ENCODE data around the gene CD36.
A peak's percentile ranks its signal among the peaks of the same experiment; 100 is the strongest.

Gene CD36

GRCh38 chr7:80629023-80629422, 9.4 kb upstream of the CD36 start:
- DNase-seq = no peak

DNA sequence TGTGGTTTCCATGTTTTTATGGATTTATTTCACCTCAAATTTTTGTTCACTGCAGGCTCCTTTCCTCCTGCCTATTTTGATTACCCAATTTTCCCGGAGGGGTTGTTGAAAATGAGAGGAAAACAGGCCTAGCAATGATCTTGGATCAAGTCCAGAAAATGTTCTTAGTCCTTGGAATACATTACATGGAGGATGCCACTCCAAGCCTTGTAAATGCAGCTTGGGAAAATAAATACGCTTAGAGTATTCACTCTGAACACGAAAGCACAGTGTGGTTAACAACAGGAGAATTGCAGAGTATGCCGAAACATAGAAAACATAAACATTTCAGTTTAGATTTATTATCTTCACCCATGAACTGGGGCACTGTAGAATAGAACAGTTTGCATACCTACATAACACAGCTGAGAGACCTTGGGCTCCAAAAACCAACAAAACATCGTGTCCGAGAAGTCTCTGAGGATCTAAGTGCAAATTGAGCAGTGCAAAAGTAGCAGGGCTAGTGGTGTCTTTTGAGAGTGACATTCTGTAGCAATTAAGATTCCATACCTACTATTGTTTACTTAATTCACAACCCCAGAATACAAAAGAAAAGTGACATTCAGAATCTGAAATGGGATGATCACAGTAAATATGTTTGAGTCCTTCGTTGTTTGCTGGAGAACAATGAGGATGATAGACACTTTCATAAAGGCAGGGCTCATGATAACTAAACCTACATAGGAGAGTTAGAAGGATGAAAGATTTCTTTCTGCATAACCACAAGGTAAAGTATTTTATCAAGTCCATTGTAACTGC, 7.6 kb upstream of the CD36 start:
- DNase-seq = no peak

DNA sequence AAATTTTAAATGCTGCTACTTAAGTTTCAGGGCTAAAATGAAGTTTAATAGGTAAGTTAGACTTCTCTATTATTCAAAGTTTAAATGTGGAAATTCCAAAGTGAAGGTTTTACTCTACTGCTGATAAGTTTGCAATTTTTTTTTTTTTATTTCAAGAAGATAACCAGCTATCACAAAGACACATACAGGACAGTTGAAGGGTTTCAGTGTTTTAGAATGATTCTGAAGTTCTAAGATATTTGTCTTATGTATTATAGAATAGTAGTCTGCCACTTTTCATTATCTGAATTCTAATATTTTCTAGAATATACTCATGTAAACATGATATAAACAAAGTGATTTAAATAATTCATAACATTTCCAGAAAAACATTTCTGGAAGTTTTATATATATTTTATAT, 7.0 kb upstream of the CD36 start:
- no peak for DNase-seq

DNA sequence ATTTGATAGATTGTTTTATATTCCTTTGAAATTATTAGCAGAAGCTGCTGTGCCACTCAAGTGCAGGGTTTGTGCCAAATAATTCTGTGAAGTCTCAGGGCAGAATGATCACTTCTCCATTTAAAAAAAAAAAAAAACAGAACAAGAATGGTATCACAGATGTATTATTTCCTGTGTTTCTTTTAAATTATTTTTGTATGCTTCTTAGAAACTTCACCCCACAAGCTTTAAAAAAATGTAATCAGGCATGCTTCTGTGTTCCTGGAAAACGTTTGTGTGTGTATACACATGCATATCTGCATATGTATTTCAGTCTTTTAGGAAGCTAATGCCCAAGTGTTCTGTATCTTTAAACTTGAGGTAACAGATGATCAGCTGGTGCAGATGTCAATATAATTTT, 6.3 kb upstream of the CD36 start:
- DNase-seq = peak in 2 of 3 donors; percentile 32 to 46

GRCh38 chr7:80632819-80633218, 5.6 kb upstream of the CD36 start:
- no peak for DNase-seq

DNA sequence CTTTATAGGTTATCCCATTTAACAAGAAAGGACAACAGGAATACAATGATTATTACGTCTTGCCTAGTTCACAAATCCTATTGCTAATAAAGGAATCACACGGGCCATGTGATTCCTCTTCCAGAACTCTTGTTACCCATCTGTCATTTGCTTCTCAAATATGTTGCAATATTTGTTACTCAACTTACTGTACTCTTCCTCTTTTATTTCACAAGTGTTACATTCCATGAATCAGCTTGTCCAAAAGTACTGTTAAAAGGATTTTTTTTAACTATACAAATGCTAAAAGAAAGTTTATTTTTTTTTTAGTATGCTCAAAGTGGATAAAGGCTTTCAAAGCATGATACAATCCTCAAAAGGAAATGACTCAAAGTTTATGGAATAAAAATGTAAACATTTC, 3.9 kb upstream of the CD36 start:
- DNase-seq = peak; percentile 72 to 97 (median 96)

DNA sequence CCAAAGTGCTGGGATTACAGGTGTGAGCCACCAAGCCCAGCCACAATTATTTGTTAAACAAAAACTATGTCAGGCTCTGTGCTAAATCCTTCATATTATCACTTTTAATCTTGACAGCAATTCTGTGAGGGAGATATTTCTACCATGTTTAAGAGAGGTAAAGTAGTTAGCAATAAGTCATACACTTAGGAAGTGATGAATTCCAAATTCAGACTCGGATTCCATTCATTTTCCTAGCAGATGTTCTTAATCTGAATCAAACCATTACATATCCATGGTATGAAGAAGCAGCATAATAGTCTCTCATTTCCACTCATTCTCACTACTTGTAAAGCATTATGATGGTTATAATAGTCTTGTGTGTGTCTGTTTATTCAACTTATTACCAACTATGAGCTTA, 2.9 kb upstream of the CD36 start:
- no peak for DNase-seq

GRCh38 chr7:80635998-80636397, 2.4 kb upstream of the CD36 start:
- no peak for DNase-seq

GRCh38 chr7:80636709-80637108, 1.7 kb upstream of the CD36 start:
- no peak for DNase-seq

DNA sequence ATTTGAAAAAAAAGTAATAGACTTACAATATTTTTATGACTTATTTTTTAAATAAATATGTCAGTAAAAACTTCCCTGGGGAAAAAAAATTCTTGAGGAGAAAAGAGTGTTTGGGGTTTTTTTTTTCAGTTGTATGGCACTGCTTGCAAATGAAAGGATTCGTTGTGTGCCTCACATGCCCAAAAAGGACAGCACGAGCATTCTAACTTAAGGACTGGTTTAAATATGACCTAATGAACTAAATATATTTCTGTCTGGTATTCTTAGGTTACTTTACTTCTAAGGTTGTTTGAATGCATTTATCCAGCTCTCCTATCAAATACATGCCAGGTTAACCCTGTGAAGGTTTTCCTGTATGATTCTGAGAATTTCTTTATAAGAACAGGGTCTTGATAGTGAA, 988 bp upstream of the CD36 start:
- no peak for DNase-seq

GRCh38 chr7:80639011-80639410, 569 bp downstream of the CD36 start:
- DNase-seq = no peak

- peak; percentile 59 to 71 (median 69) for DNase-seq
Measured at GRCh38 chr7:80640846-80641245, 2.4 kb downstream of the CD36 start.

GRCh38 chr7:80641548-80641947, 3.1 kb downstream of the CD36 start:
- no peak for DNase-seq

DNA sequence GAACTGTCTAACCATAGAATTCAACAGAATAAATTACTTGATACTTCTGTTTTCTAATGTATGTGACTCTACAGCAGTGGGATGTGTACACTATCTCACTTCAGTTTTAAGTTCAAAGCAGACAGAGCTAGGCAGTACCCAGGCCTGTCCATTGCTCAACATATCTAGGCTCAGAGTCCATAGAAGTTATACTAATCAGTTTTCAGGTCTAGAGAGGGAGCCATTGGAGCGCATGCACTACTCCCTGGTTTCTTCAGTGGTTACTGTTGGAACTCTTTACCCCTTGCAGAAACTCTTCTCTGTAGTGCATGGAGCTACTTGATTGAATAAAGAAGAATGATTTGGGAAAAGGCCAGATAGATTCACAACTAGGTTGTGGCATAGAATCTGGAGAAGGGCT, 4.4 kb downstream of the CD36 start:
- peak; percentile 8 to 39 (median 32) for DNase-seq

- peak; percentile 27 to 43 (median 41) for DNase-seq
Measured at GRCh38 chr7:80643336-80643915, 5.0 kb downstream of the CD36 start.

DNA sequence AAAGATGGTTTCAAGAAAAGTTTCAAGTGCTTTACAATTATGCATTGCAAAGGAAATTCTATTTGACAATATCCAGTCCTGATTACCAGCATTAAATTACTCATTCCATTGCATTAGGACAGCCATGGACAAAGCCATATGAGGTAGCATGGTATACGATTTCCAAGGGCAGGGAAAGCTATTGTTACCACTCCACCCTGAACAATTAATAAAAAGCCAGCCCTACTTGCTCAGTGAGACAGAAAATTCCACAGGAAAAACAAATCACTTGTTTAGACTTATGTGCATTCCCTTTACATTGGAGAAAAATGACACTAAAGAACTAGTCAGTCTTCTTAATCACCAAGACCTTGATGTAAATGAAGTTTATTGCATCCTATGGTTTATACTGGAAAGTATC, 5.6 kb downstream of the CD36 start:
- DNase-seq = no peak

DNA sequence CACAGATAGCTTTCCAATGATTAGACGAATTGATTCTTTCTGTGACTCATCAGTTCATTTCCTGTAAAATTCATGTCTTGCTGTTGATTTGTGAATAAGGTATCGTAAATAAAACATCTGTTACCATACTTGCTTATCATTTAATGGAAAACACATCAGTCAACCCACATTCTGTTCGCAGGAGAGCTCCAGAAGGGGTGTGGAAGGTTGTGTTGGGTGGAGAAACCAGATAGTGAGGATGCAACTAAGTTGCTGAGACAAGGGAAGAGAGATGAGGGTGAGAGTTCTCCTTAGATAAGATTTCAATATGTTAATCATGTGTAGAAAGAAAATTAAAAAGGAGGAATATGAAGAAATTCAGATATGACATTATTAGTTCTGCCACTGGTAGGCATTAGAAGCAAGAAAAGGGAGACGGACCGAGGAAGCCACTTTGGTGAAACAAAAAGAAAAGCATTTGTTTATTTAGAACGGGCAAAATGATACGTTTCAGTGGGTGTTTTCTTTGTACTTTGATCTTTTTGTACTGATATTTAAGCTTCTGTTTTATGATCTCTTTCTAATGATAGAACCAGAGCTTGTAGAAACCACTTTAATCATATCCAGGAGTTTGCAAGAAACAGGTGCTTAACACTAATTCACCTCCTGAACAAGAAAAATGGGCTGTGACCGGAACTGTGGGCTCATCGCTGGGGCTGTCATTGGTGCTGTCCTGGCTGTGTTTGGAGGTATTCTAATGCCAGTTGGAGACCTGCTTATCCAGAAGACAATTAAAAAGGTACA, 7.8 kb downstream of the CD36 start:
- DNase-seq = no peak

DNA sequence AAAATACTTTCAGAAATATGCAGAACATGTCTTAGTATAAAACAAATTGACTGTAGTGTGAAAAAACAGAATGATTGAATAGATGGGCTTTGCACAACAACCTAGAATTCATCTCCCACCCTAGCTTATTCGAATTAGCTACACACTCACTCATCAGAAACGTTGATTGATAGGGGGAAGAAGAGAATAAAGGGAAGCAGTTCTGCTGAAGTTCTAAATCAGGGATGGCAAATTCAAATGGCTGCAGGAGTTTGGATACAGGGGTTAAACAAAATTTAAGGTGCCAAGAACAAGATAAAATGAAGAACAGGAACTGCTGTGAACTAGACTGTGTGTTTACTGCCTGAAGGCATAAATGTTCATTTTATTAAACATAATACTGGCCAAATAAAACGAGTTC, 9.0 kb downstream of the CD36 start:
- DNase-seq = no peak

DNA sequence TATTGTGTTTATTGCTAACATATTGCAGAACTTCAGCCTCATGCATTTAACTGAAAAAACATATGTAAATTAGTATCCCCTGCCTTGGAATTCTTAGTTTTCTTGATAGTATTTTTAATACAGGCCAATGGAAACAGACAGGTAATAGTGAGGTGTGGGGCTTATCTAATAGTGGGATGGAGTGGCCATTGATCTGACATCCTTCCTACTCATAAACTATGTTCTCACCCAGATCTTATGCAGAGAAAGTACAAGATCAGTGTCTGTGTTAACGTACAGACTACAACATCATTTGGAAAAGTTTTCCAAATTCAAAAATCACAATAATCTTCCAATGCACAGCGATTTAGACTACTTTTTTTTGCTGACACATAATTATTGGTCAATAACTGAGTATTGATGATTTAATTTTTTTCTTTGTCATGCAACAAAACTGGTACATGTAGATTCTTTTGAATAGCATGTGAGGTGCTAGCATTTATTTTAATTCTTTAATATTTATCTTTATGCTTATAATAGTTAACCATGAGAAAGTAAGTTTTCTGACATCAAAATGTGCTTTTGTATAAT, 9.7 kb downstream of the CD36 start:
- DNase-seq = no peak

DNA sequence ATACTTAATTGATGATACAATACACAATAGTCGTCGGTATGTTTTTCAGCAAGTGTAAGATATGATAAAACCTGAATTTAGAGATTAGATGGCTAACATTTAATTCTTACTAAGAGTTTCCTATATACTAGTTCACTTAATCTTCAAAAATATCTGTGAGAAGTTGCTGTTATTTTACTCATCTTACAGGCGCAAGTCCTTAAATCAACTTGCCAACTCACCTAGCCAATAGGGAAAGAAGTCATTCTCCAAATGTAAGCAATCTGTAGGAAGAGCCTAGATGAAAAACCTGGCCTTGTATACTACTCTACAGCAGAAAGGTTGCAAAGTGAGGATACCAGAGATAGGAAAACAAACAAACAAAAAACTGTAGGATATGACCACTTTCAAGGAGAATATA, 10.6 kb downstream of the CD36 start:
- no peak for DNase-seq

- no peak for DNase-seq
Measured at GRCh38 chr7:80650030-80650429, 11.6 kb downstream of the CD36 start.

GRCh38 chr7:80651471-80651870, 13.0 kb downstream of the CD36 start:
- DNase-seq = no peak

GRCh38 chr7:80653244-80653643, 14.8 kb downstream of the CD36 start:
- no peak for DNase-seq

DNA sequence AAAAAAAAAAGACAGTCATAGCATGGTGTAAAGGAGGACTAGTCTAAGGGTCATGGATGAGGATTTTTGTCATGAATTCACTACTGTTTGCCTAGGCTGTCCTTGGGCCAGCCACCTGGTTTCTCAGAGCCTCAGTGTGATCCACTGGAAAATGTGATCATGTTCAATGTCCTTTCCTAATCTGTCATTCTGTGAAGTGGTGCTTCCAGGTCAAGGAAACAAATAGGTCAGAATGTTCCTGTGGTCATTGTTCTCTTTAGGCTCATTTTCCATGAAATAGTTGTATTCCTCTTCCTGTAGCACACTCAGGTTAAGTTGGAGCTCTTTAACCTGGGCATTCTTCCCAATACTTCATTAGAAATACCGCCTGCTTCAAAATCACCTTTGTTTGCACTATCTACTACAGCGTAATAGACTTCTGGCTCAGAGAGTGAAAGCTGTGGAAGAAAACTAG, 16.5 kb downstream of the CD36 start:
- DNase-seq = no peak
